Caco-2 (cell line): ENCODE data around the gene ITIH3. TPM values are rescaled to one million over a fixed set of nuclear protein-coding genes. Genes with fewer than 3 reads are reported as not detected.

ENCODE experiments used
- BruUV-seq: library from RNA; stranded (reverse); fragments of 400-500 nt; replicated peaks from 2 replicates; lab custom pipeline; 2021; lab: Mats Ljungman, UMichigan
- CTCF ChIA-PET: fragments of 300-600 bp; sonication (Branson Sonifier 250); formaldehyde crosslinking; loops from one replicate; lab custom pipeline; 2022; ENCODE audit warnings: antibody characterized with exemption; lab: Charles Lee
- POLR2A ChIA-PET: fragments of 300-600 bp; sonication (Branson Sonifier 250); formaldehyde crosslinking; loops from one replicate; lab custom pipeline; 2022; ENCODE audit warnings: antibody characterized with exemption; lab: Charles Lee
- DNase-seq, 2 experiments: peaks; one replicate each; pipeline versions ENCODE4 v3.0.0 to v3.0.0-alpha.2; 2020 to 2022
- H3K27me3 ChIP-seq: replicated peaks from 2 replicates; pipeline ENCODE4 v1.6.0; 2011; ENCODE audit warnings: low read length; ENCODE audit not compliant: control insufficient read depth, insufficient read depth
- H3K36me3 ChIP-seq: 2 replicates; pipeline ENCODE4 v1.5.1; 2011; ENCODE audit warnings: low read length; ENCODE audit not compliant: control insufficient read depth, insufficient read depth
- H3K4me1 ChIP-seq: fragments of 250-450 bp; sonication (Bioruptor Pico); 2 replicates; pipeline ENCODE4 v1.5.1; 2020; ENCODE audit warnings: mild to moderate bottlenecking
- H3K4me3 ChIP-seq: 2 replicates; pipeline ENCODE4 v1.5.1; 2011; ENCODE audit warnings: low read depth, mild to moderate bottlenecking, control low read depth, low read length
- H3K9me3 ChIP-seq: fragments of 250-450 bp; sonication (Bioruptor Pico); 2 replicates; pipeline ENCODE4 v1.5.1; 2020; ENCODE audit warnings: mild to moderate bottlenecking, moderate library complexity
- H3K27ac Mint-ChIP-seq: one replicate; pipeline ENCODE4 v1.8.0; 2022; ENCODE audit warnings: mixed read lengths; ENCODE audit not compliant: unreplicated experiment
- H3K27me3 Mint-ChIP-seq: one replicate; pipeline ENCODE4 v1.8.0; 2022; ENCODE audit warnings: mixed read lengths; ENCODE audit not compliant: insufficient read depth, unreplicated experiment
- H3K36me3 Mint-ChIP-seq: one replicate; pipeline ENCODE4 v1.8.0; 2022; ENCODE audit warnings: mild to moderate bottlenecking, mixed read lengths; ENCODE audit not compliant: insufficient read depth, unreplicated experiment
- H3K4me1 Mint-ChIP-seq: one replicate; pipeline ENCODE4 v1.8.0; 2022; ENCODE audit warnings: low read depth, mixed read lengths; ENCODE audit not compliant: unreplicated experiment
- H3K4me3 Mint-ChIP-seq: one replicate; pipeline ENCODE4 v1.8.0; 2022; ENCODE audit warnings: mild to moderate bottlenecking, moderate library complexity, mixed read lengths; ENCODE audit not compliant: unreplicated experiment
- H3K9me3 Mint-ChIP-seq: one replicate; pipeline ENCODE4 v1.8.0; 2022; ENCODE audit warnings: mixed read lengths; ENCODE audit not compliant: unreplicated experiment
- intact Hi-C: fragments of 100-400 bp; cut with micrococcal nuclease; formaldehyde crosslinking; loops from one replicate; pipeline ENCODE4 v1.10.0; 2022; ENCODE audit not compliant: unreplicated experiment
- total RNA-seq: library from RNA; stranded (reverse); gene quantifications from 2 replicates; pipeline ENCODE4 v1.2.3, GENCODE V29; 2022
- TF ChIP-seq, protein P1 (sequence below), 2 experiments: fragments of 200-600 bp in 1 of 2; IDR thresholded peaks; 1 replicate in 1 of 2; 2 replicates in 1 of 2; pipeline versions ENCODE4 v1.5.1 to v1.8.0; 2011 to 2022; ENCODE audit warnings: antibody characterized with exemption in 1 of 2, control low read depth in 1 of 2, inconsistent platforms in 1 of 2, low read depth in 1 of 2, low read length in 1 of 2, mild to moderate bottlenecking in 1 of 2, moderate library complexity in 1 of 2; ENCODE audit not compliant: insufficient read depth in 1 of 2, severe bottlenecking in 1 of 2, unreplicated experiment in 1 of 2

ITIH3 gene
- total RNA-seq, 1 experiment from 2014 or later, result 0.27 TPM

GRCh38 chr3:52822363-52822762, 27.8 kb downstream of the ITIH3 start:
- ChIA-PET CTCF (no interaction called here), POLR2A (no interaction called here)
- DNase-seq, result no peak
- Mint-ChIP-seq H3K36me3 (no peaks in the 10 kb centered on the region), H3K4me3 (no peak overlapping the region), H3K9me3 (no peaks in the 10 kb centered on the region), H3K27ac (no peak overlapping the region), H3K4me1 (peaks cover 6% of the 10 kb centered on the region), H3K27me3 (no peaks in the 10 kb centered on the region)
- BruUV-seq, result no TSS peak
- no peaks in the 10 kb centered on the region for H3K36me3 ChIP-seq
- H3K9me3 ChIP-seq, result no peaks in the 10 kb centered on the region
- TF ChIP-seq, protein P1, sequence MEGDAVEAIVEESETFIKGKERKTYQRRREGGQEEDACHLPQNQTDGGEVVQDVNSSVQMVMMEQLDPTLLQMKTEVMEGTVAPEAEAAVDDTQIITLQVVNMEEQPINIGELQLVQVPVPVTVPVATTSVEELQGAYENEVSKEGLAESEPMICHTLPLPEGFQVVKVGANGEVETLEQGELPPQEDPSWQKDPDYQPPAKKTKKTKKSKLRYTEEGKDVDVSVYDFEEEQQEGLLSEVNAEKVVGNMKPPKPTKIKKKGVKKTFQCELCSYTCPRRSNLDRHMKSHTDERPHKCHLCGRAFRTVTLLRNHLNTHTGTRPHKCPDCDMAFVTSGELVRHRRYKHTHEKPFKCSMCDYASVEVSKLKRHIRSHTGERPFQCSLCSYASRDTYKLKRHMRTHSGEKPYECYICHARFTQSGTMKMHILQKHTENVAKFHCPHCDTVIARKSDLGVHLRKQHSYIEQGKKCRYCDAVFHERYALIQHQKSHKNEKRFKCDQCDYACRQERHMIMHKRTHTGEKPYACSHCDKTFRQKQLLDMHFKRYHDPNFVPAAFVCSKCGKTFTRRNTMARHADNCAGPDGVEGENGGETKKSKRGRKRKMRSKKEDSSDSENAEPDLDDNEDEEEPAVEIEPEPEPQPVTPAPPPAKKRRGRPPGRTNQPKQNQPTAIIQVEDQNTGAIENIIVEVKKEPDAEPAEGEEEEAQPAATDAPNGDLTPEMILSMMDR (IDR thresholded peaks at IDR 0.05; ENCODE audit: insufficient read depth in 1 of 2, low read depth in 1 of 2, low read length in 1 of 2, severe bottlenecking in 1 of 2, unreplicated experiment in 1 of 2), result no peak
- no peaks in the 10 kb centered on the region for H3K27me3 ChIP-seq
- no peaks in the 10 kb centered on the region for H3K4me1 ChIP-seq
- intact Hi-C loops, result no loop called here
- H3K4me3 ChIP-seq, result no peak overlapping the region

GRCh38 chr3:52824037-52824436, 29.4 kb downstream of the ITIH3 start:
- no peaks in the 10 kb centered on the region for H3K9me3 ChIP-seq
- intact Hi-C loops, result no loop called here
- peaks cover 11% of the 10 kb centered on the region for H3K4me1 Mint-ChIP-seq
- DNase-seq, result no peak
- H3K36me3 ChIP-seq, result no peaks in the 10 kb centered on the region
- ChIA-PET POLR2A (no interaction called here), CTCF (no interaction called here)
- H3K36me3 Mint-ChIP-seq, result no peaks in the 10 kb centered on the region
- H3K4me3 Mint-ChIP-seq, result no peak overlapping the region
- no TSS peak for BruUV-seq
- H3K27ac Mint-ChIP-seq, result no peak overlapping the region
- no peaks in the 10 kb centered on the region for H3K27me3 ChIP-seq
- H3K27me3 Mint-ChIP-seq, result no peaks in the 10 kb centered on the region
- TF ChIP-seq, protein P1 (IDR thresholded peaks at IDR 0.05; ENCODE audit: insufficient read depth in 1 of 2, low read depth in 1 of 2, low read length in 1 of 2, severe bottlenecking in 1 of 2, unreplicated experiment in 1 of 2), result no peak
- no peak overlapping the region for H3K4me3 ChIP-seq
- H3K9me3 Mint-ChIP-seq, result no peaks in the 10 kb centered on the region
- no peaks in the 10 kb centered on the region for H3K4me1 ChIP-seq

GRCh38 chr3:52827441-52827840, 32.8 kb downstream of the ITIH3 start:
- Histone ChIP-seq H3K27me3 (no peaks in the 10 kb centered on the region), H3K4me3 (no peak overlapping the region), H3K4me1 (no peaks in the 10 kb centered on the region), H3K9me3 (no peaks in the 10 kb centered on the region), H3K36me3 (no peaks in the 10 kb centered on the region)
- DNase-seq, result no peak
- TF ChIP-seq, protein P1 (IDR thresholded peaks at IDR 0.05; ENCODE audit: insufficient read depth in 1 of 2, low read depth in 1 of 2, low read length in 1 of 2, severe bottlenecking in 1 of 2, unreplicated experiment in 1 of 2), result no peak
- Mint-ChIP-seq H3K4me3 (no peak overlapping the region), H3K27ac (no peak overlapping the region), H3K4me1 (peaks cover 5% of the 10 kb centered on the region), H3K36me3 (no peaks in the 10 kb centered on the region), H3K27me3 (no peaks in the 10 kb centered on the region), H3K9me3 (no peaks in the 10 kb centered on the region)
- CTCF ChIA-PET, result no interaction called here
- intact Hi-C loops, result no loop called here
- POLR2A ChIA-PET, result no interaction called here
- BruUV-seq, result no TSS peak
